ENCODE results near the gene PLS3.

- no peak for TF ChIP-seq POLR2A (IDR thresholded peaks at IDR 0.05)
- TF ChIP-seq, protein P1, sequence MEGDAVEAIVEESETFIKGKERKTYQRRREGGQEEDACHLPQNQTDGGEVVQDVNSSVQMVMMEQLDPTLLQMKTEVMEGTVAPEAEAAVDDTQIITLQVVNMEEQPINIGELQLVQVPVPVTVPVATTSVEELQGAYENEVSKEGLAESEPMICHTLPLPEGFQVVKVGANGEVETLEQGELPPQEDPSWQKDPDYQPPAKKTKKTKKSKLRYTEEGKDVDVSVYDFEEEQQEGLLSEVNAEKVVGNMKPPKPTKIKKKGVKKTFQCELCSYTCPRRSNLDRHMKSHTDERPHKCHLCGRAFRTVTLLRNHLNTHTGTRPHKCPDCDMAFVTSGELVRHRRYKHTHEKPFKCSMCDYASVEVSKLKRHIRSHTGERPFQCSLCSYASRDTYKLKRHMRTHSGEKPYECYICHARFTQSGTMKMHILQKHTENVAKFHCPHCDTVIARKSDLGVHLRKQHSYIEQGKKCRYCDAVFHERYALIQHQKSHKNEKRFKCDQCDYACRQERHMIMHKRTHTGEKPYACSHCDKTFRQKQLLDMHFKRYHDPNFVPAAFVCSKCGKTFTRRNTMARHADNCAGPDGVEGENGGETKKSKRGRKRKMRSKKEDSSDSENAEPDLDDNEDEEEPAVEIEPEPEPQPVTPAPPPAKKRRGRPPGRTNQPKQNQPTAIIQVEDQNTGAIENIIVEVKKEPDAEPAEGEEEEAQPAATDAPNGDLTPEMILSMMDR (IDR thresholded peaks at IDR 0.05): no peak
Measured at GRCh38 chrX:115616943-115617563, 56.1 kb downstream of the PLS3 start.
